ENCODE measurements around the gene ZAP70. TPM values are rescaled to one million over a fixed set of nuclear protein-coding genes. Genes with fewer than 3 reads are reported as not detected.

The ZAP70 gene
- total RNA-seq, 4 donors from 2014 or later = 11.5 to 75.1 (median 27.2) TPM

DNA sequence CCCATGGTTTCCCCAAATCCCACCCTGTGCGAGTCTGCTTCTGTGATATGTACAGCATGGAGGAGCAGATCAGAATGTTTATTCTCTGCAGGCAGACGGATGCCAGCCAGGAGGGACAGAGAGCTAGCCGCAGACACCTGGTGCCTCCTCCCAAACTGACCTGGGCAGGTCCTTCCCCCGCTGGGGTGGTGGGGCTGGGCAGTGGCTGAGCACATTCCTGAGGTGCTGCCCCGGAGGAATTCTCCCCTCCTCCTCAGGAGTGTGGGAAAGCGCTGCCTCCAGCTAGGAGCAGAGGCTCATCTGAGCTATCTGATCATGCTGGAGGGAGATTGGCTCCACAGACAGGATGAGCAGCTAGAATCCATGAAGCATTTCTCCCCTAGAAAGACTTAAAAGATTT is 22.2 kb upstream of the ZAP70 start:
- DNase-seq = peak in 1 of 3 donors; percentile 15
- Histone ChIP-seq H3K9me3 (no peaks in the 10 kb centered on the region), H3K36me3 (no peaks in the 10 kb centered on the region), H3K4me1 (no peaks in the 10 kb centered on the region), H3K4me3 (no peak overlapping the region), H3K27ac (no peak overlapping the region), H3K27me3 (no peaks in the 10 kb centered on the region)
- TF ChIP-seq POLR2A (IDR thresholded peaks at IDR 0.05) = no peak
- TF ChIP-seq, protein P1, sequence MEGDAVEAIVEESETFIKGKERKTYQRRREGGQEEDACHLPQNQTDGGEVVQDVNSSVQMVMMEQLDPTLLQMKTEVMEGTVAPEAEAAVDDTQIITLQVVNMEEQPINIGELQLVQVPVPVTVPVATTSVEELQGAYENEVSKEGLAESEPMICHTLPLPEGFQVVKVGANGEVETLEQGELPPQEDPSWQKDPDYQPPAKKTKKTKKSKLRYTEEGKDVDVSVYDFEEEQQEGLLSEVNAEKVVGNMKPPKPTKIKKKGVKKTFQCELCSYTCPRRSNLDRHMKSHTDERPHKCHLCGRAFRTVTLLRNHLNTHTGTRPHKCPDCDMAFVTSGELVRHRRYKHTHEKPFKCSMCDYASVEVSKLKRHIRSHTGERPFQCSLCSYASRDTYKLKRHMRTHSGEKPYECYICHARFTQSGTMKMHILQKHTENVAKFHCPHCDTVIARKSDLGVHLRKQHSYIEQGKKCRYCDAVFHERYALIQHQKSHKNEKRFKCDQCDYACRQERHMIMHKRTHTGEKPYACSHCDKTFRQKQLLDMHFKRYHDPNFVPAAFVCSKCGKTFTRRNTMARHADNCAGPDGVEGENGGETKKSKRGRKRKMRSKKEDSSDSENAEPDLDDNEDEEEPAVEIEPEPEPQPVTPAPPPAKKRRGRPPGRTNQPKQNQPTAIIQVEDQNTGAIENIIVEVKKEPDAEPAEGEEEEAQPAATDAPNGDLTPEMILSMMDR (IDR thresholded peaks at IDR 0.05) = no peak

DNA sequence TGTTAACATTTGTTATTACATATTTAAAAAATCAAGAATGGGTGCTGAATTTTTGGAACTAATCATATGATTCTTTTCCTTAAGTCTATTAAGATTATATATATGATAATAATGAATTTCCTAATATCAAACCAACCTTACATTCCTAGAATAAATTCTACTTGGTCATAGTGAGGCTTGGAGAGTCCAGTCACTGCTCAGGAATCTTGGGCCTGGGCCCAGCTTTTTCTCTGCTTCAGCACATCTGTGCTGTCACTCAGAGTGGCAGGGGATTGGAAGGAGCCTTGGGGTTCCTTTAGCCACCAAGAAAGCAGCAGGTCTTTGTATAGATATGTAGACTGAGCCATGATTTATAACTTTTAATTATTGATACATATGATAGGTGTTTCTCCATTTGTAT is 19.9 kb upstream of the ZAP70 start:
- Histone ChIP-seq H3K36me3 (no peaks in the 10 kb centered on the region), H3K27ac (no peak overlapping the region), H3K27me3 (no peaks in the 10 kb centered on the region), H3K9me3 (no peaks in the 10 kb centered on the region), H3K4me1 (no peaks in the 10 kb centered on the region), H3K4me3 (no peak overlapping the region)
- TF ChIP-seq, protein P1 (IDR thresholded peaks at IDR 0.05) = no peak
- DNase-seq = peak in 1 of 3 donors; percentile 21

- Histone ChIP-seq H3K27ac (no peak overlapping the region), H3K4me1 (no peaks in the 10 kb centered on the region), H3K4me3 (no peak overlapping the region), H3K9me3 (no peaks in the 10 kb centered on the region), H3K27me3 (no peaks in the 10 kb centered on the region), H3K36me3 (no peaks in the 10 kb centered on the region)
- no peak for DNase-seq
- TF ChIP-seq, protein P1 (IDR thresholded peaks at IDR 0.05) = no peak
- TF ChIP-seq POLR2A (IDR thresholded peaks at IDR 0.05) = no peak
These were observed 17.6 kb upstream of the ZAP70 start for GRCh38 chr2:97695744-97696143.

GRCh38 chr2:97697252-97698235 is 15.8 kb upstream of the ZAP70 start:
- no peak overlapping the region for H3K4me3 ChIP-seq
- TF ChIP-seq, protein P1 (IDR thresholded peaks at IDR 0.05) = peak; percentile 91 to 98 (median 98)
- TF ChIP-seq POLR2A (IDR thresholded peaks at IDR 0.05) = no peak
- DNase-seq = peak; percentile 89 to 97 (median 93)
- no peak overlapping the region for H3K27ac ChIP-seq
- H3K4me1 ChIP-seq = no peaks in the 10 kb centered on the region
- no peaks in the 10 kb centered on the region for H3K27me3 ChIP-seq
- H3K36me3 ChIP-seq = no peaks in the 10 kb centered on the region
- H3K9me3 ChIP-seq = no peaks in the 10 kb centered on the region

DNA sequence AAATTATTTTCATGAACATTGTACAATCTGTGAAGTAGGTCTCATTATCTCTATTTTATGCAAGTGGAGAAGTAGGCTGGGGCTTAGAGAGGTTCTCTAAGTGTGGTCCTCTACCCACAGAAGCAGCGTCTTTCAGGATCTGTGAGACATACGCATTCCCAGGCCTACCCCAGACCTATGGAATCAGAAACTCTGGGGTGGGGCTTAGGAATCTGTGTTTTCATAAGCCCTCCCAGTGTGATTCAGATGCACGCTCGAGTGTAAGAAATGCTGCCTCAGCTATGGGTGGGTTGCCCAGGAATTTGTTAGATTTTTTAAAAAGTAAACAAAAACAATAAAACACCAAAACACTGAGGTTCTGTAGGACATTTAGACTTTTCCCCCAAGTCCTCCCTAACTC is 14.8 kb upstream of the ZAP70 start:
- Histone ChIP-seq H3K9me3 (no peaks in the 10 kb centered on the region), H3K36me3 (no peaks in the 10 kb centered on the region), H3K4me1 (no peaks in the 10 kb centered on the region), H3K27ac (no peak overlapping the region), H3K27me3 (no peaks in the 10 kb centered on the region), H3K4me3 (no peak overlapping the region)
- no peak for TF ChIP-seq POLR2A (IDR thresholded peaks at IDR 0.05)
- TF ChIP-seq, protein P1 (IDR thresholded peaks at IDR 0.05) = no peak
- no peak for DNase-seq
